ENCODE measurements around the gene PSMB5. TPM values are rescaled to one million over a fixed set of nuclear protein-coding genes. Genes with fewer than 3 reads are reported as not detected.

The PSMB5 gene
- total RNA-seq, 2 experiments from 2014 or later: 116 to 119 TPM

GRCh38 chr14:23058654-23059504, 24.2 kb upstream of the PSMB5 start:
- no peak overlapping the region for H3K27ac Mint-ChIP-seq
- DNase-seq: no peak
- H3K9me3 Mint-ChIP-seq: no peaks in the 10 kb centered on the region
- CTCF ChIA-PET: interaction anchor here (0.6 to 18.9 kb wide), 38 partner anchors 9 to 1081 kb away, joined by 3 to 839 read pairs (median 6); partner anchors contain the start of genes ACIN1, AJUBA, C14orf119 and HAUS4
- H3K4me1 Mint-ChIP-seq (ENCODE audit: low read depth): peaks cover 16% of the 10 kb centered on the region
- H3K36me3 Mint-ChIP-seq: peaks cover 33% of the 10 kb centered on the region
- POLR2A ChIA-PET: interaction anchor here (0.6 to 1.7 kb wide), 4 partner anchors 53 to 76 kb away, joined by 3 to 14 read pairs (median 4); no protein-coding TSS in a partner anchor
- peaks cover 2% of the 10 kb centered on the region for H3K27me3 Mint-ChIP-seq
- H3K4me3 Mint-ChIP-seq: no peak overlapping the region
- intact Hi-C loops (cut with micrococcal nuclease): loop anchor here (1.0 kb wide), 3 partner anchors 52 to 86 kb away; no protein-coding TSS in a partner anchor

GRCh38 chr14:23057757-23058653, 23.3 kb upstream of the PSMB5 start:
- Mint-ChIP-seq H3K9me3 (no peaks in the 10 kb centered on the region), H3K27ac (no peak overlapping the region), H3K36me3 (peaks cover 26% of the 10 kb centered on the region), H3K27me3 (peaks cover 2% of the 10 kb centered on the region), H3K4me3 (peak overlapping the region; percentile 78), H3K4me1 (ENCODE audit: low read depth) (peaks cover 16% of the 10 kb centered on the region)
- intact Hi-C loops (cut with micrococcal nuclease): loop anchor here (1.0 kb wide), 3 partner anchors 51 to 85 kb away; no protein-coding TSS in a partner anchor
- DNase-seq: peak; percentile 92
- POLR2A ChIA-PET: interaction anchor here (0.6 to 1.7 kb wide), 6 partner anchors 11 to 101 kb away, joined by 3 to 14 read pairs (median 4); partner anchors contain the start of gene HAUS4
- CTCF ChIA-PET: interaction anchor here (0.6 to 18.9 kb wide), 44 partner anchors 9 to 1080 kb away, joined by 3 to 839 read pairs (median 6); partner anchors contain the start of genes ACIN1, AJUBA, C14orf119 and HAUS4

- H3K36me3 Mint-ChIP-seq: peaks cover 19% of the 10 kb centered on the region
- ChIA-PET CTCF (interaction anchor here (0.6 to 18.9 kb wide), 43 partner anchors 8 to 1079 kb away, joined by 3 to 839 read pairs (median 5); partner anchors contain the start of genes ACIN1, AJUBA, C14orf119 and HAUS4), POLR2A (interaction anchor here (0.8 to 1.7 kb wide), 5 partner anchors 11 to 100 kb away, joined by 3 to 14 read pairs (median 3); partner anchors contain the start of gene HAUS4)
- peaks cover 16% of the 10 kb centered on the region for H3K4me1 Mint-ChIP-seq (ENCODE audit: low read depth)
- H3K9me3 Mint-ChIP-seq: no peaks in the 10 kb centered on the region
- intact Hi-C loops (cut with micrococcal nuclease): loop anchor here (1.0 kb wide), 2 partner anchors 22 to 128 kb away; partner anchors contain the start of gene PRMT5
- peak within 1 kb of the TSS; percentile 78 for H3K4me3 Mint-ChIP-seq
- peaks cover 2% of the 10 kb centered on the region for H3K27me3 Mint-ChIP-seq
- DNase-seq: peak; percentile 74
- no peak within 1 kb of the TSS for H3K27ac Mint-ChIP-seq
Measured at GRCh38 chr14:23056956-23057756, 22.5 kb upstream of the PSMB5 start, which contains the start of gene CDH24. Gene CDH24, minus strand, starts transcription at chr14:23057520. Its CDS starts 1,787 bp downstream, at chr14:23055733.

- Mint-ChIP-seq H3K27me3 (peaks cover 2% of the 10 kb centered on the region), H3K9me3 (no peaks in the 10 kb centered on the region), H3K4me3 (peak overlapping the region; percentile 66), H3K4me1 (ENCODE audit: low read depth) (peaks cover 16% of the 10 kb centered on the region), H3K27ac (no peak overlapping the region), H3K36me3 (peaks cover 15% of the 10 kb centered on the region)
- peak; percentile 77 for DNase-seq
- intact Hi-C loops (cut with micrococcal nuclease): loop anchor here (1.0 kb wide), 2 partner anchors 21 to 127 kb away; partner anchors contain the start of gene PRMT5
- POLR2A ChIA-PET: interaction anchor here (1.0 kb wide), 1 partner anchor 73 kb away, joined by 3 read pairs; the partner anchor contains the start of gene AJUBA
- CTCF ChIA-PET: interaction anchor here (0.9 to 18.9 kb wide), 9 partner anchors 11 to 145 kb away, joined by 3 to 839 read pairs (median 4); partner anchors contain the start of gene AJUBA
Measured at GRCh38 chr14:23056145-23056955, 21.6 kb upstream of the PSMB5 start.

GRCh38 chr14:23055621-23056144, 21.0 kb upstream of the PSMB5 start:
- H3K4me1 Mint-ChIP-seq (ENCODE audit: low read depth): peaks cover 16% of the 10 kb centered on the region
- H3K9me3 Mint-ChIP-seq: no peaks in the 10 kb centered on the region
- H3K27ac Mint-ChIP-seq: no peak overlapping the region
- DNase-seq: no peak
- ChIA-PET CTCF (interaction anchor here (0.9 to 18.9 kb wide), 7 partner anchors 12 to 145 kb away, joined by 3 to 839 read pairs (median 68); partner anchors contain the start of gene AJUBA), POLR2A (interaction anchor here (1.0 kb wide), 1 partner anchor 73 kb away, joined by 3 read pairs; the partner anchor contains the start of gene AJUBA)
- no peak overlapping the region for H3K4me3 Mint-ChIP-seq
- intact Hi-C loops (cut with micrococcal nuclease): loop anchor here (1.0 kb wide), 2 partner anchors 20 to 126 kb away; partner anchors contain the start of gene PRMT5
- H3K27me3 Mint-ChIP-seq: peaks cover 2% of the 10 kb centered on the region
- H3K36me3 Mint-ChIP-seq: peaks cover 10% of the 10 kb centered on the region

GRCh38 chr14:23055147-23055550, 20.4 kb upstream of the PSMB5 start:
- ChIA-PET CTCF (interaction anchor here (1.0 to 18.9 kb wide), 7 partner anchors 12 to 98 kb away, joined by 3 to 839 read pairs (median 68); partner anchors contain the start of genes AJUBA and HAUS4), POLR2A (interaction anchor here (0.6 kb wide), 1 partner anchor 45 kb away, joined by 3 read pairs; no protein-coding TSS in a partner anchor)
- DNase-seq: no peak
- Mint-ChIP-seq H3K4me1 (ENCODE audit: low read depth) (peaks cover 16% of the 10 kb centered on the region), H3K36me3 (peaks cover 8% of the 10 kb centered on the region), H3K27me3 (peaks cover 2% of the 10 kb centered on the region), H3K9me3 (no peaks in the 10 kb centered on the region), H3K27ac (no peak overlapping the region), H3K4me3 (no peak overlapping the region)
- intact Hi-C loops (cut with micrococcal nuclease): no loop called here

- CTCF ChIA-PET: interaction anchor here (0.6 to 18.9 kb wide), 8 partner anchors 13 to 136 kb away, joined by 3 to 839 read pairs (median 4); partner anchors contain the start of genes AJUBA and HAUS4
- DNase-seq: peak; percentile 61
- intact Hi-C loops (cut with micrococcal nuclease): no loop called here
Measured at GRCh38 chr14:23054000-23054811, 19.5 kb upstream of the PSMB5 start.

GRCh38 chr14:23053426-23053825, 18.7 kb upstream of the PSMB5 start:
- intact Hi-C loops (cut with micrococcal nuclease): no loop called here
- ChIA-PET CTCF (interaction anchor here (0.6 to 18.9 kb wide), 5 partner anchors 15 to 135 kb away, joined by 3 to 839 read pairs (median 68); partner anchors contain the start of gene AJUBA), POLR2A (interaction anchor here (1.5 kb wide), 1 partner anchor 66 kb away, joined by 3 read pairs; no protein-coding TSS in a partner anchor)
- Mint-ChIP-seq H3K9me3 (no peaks in the 10 kb centered on the region), H3K27ac (no peak overlapping the region), H3K4me1 (ENCODE audit: low read depth) (peaks cover 16% of the 10 kb centered on the region), H3K36me3 (peaks cover 2% of the 10 kb centered on the region), H3K27me3 (peaks cover 2% of the 10 kb centered on the region), H3K4me3 (no peak overlapping the region)
- no peak for DNase-seq

More at GRCh38 chr14:23054000-23054811, 19.5 kb upstream of the PSMB5 start:
- POLR2A ChIA-PET: interaction anchor here (1.5 kb wide), 1 partner anchor 67 kb away, joined by 3 read pairs; no protein-coding TSS in a partner anchor
- H3K4me1 Mint-ChIP-seq (ENCODE audit: low read depth): peaks cover 16% of the 10 kb centered on the region
- H3K27ac Mint-ChIP-seq: no peak overlapping the region
- H3K27me3 Mint-ChIP-seq: peaks cover 2% of the 10 kb centered on the region
- H3K36me3 Mint-ChIP-seq: peaks cover 4% of the 10 kb centered on the region
- H3K9me3 Mint-ChIP-seq: no peaks in the 10 kb centered on the region
- no peak overlapping the region for H3K4me3 Mint-ChIP-seq

- H3K4me1 Mint-ChIP-seq (ENCODE audit: low read depth): peaks cover 12% of the 10 kb centered on the region
- H3K36me3 Mint-ChIP-seq: no peaks in the 10 kb centered on the region
- POLR2A ChIA-PET: no interaction called here
- intact Hi-C loops (cut with micrococcal nuclease): no loop called here
- no peak for DNase-seq
- CTCF ChIA-PET: interaction anchor here (0.9 to 18.9 kb wide), 3 partner anchors 46 to 78 kb away, joined by 3 to 839 read pairs (median 129); partner anchors contain the start of gene AJUBA
- H3K27ac Mint-ChIP-seq: no peak overlapping the region
- H3K9me3 Mint-ChIP-seq: no peaks in the 10 kb centered on the region
- H3K27me3 Mint-ChIP-seq: peaks cover 2% of the 10 kb centered on the region
- no peak overlapping the region for H3K4me3 Mint-ChIP-seq
Measured at GRCh38 chr14:23052671-23053070, 18.0 kb upstream of the PSMB5 start.

Measured in activated CD4-positive, alpha-beta memory T cell treated with anti-CD3 and anti-CD28 coated beads for 36 hours (primary cell).